HL-60/S4 (cell line): Measurements from ENCODE around the gene NCOA1.
"Not testable (repeated sequence)": the region's sequence is repeated elsewhere in the genome, so short reads cannot be mapped to it uniquely, and the experiment has no call there.

Experiments used
- in situ Hi-C: fragments of 300-500 bp; cut with MboI; formaldehyde crosslinking; loops from 2 replicates; pipeline ENCODE4 v1.14.3; 2022; ENCODE audit warnings: low sequenced_read_pairs

NCOA1 gene

DNA sequence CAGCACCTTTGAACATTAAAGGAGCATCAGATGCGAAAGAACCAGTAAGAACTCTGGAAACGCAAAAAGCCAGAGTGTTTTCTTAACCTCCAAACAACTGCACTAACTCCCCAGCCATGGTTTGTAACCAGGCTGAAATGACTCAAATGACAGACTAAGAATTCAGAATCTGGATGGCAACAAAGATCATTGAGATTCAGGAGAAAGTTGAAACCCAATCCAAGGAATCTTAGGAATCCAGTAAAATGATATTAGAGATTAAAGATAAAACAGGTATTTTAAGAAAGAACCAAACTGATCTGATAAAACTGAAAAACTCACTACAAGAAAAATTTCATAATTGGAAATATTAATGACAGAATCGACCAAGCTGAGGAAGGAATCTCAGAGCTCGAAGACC is 185.4 kb downstream of the NCOA1 start:
- in situ Hi-C loops, result no loop called here

GRCh38 chr2:24678066-24678465 is 187.0 kb downstream of the NCOA1 start:
- in situ Hi-C loops, result not testable (repeated sequence)

GRCh38 chr2:24680196-24680595 is 189.1 kb downstream of the NCOA1 start:
- in situ Hi-C loops, result no loop called here

DNA sequence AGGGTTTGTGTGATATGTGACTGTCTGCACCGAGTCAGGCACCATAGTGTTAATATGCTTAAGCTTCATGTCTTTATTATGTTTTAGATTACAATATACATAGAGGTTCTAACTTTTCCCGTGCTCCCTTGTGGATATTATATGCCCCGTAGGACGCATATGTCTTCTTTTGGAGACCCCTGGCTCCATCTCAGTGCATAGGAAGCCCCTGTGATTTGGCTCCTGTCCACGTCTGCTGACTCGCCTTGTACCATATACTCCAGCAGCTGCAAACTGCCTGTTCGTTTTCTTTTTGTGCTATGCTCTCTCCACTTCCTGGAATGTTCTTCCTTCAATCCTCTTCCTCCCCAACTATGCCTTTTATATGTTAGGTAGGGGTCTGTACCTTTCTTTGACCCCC is 191.2 kb downstream of the NCOA1 start:
- in situ Hi-C loops, result no loop called here

GRCh38 chr2:24683408-24683807 is 192.4 kb downstream of the NCOA1 start:
- in situ Hi-C loops, result no loop called here

GRCh38 chr2:24690524-24690923 is 199.5 kb downstream of the NCOA1 start:
- in situ Hi-C loops, result no loop called here

DNA sequence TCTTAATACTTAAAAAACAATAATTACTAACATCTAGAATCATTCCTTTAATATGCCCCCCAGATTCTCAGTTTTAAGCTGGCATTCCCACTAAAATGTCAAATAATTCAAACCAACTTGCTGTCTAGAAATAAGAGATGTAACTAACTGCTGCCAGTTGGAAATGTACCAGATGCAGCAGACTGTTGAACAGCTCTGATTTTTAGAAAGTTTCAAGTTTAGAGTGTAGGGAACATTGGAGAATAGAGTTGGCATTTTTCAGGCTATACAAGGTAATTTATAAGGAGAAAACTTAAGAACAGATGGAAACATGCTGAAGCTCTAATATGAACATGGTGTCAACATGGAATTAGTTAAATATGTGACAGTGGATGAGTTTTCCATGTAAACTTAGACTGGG is 200.8 kb downstream of the NCOA1 start:
- in situ Hi-C loops, result no loop called here

- in situ Hi-C loops, result no loop called here
Observed at GRCh38 chr2:24697792-24698191, 206.7 kb downstream of the NCOA1 start.

- in situ Hi-C loops, result no loop called here
Observed at GRCh38 chr2:24702800-24703199, 211.7 kb downstream of the NCOA1 start.

DNA sequence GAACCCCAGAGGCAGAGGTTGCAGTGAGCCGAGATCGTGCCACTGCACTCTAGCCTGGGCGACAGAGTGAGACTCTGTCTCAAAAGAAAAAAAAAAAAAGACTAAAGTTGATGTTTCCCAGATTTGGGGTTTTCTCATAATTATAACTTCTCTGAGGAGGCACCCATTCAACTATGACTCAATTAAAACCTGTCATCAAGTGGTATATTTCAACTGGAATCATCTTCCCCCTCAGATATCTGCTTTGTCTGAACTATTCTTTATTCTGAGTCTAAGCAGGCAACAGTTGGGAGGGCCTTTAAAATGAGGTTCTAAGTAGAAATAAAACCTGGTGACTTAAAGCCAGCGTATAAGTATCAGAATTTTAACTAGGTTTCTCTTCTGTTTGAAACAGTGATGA is 213.6 kb downstream of the NCOA1 start:
- in situ Hi-C loops, result no loop called here

DNA sequence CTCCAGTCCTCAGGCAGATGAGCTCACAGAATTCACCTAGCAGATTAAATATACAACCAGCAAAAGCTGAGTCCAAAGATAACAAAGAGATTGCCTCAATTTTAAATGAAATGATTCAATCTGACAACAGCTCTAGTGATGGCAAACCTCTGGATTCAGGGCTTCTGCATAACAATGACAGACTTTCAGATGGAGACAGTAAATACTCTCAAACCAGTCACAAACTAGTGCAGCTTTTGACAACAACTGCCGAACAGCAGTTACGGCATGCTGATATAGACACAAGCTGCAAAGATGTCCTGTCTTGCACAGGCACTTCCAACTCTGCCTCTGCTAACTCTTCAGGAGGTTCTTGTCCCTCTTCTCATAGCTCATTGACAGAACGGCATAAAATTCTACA is 216.1 kb downstream of the NCOA1 start:
- in situ Hi-C loops, result no loop called here

- in situ Hi-C loops, result no loop called here
Observed at GRCh38 chr2:24708537-24709152, 217.6 kb downstream of the NCOA1 start.

GRCh38 chr2:24710806-24711205 is 219.8 kb downstream of the NCOA1 start:
- in situ Hi-C loops, result no loop called here

- in situ Hi-C loops, result no loop called here
Observed at GRCh38 chr2:24711865-24712264, 220.8 kb downstream of the NCOA1 start.

GRCh38 chr2:24712296-24712695 is 221.2 kb downstream of the NCOA1 start:
- in situ Hi-C loops, result no loop called here

DNA sequence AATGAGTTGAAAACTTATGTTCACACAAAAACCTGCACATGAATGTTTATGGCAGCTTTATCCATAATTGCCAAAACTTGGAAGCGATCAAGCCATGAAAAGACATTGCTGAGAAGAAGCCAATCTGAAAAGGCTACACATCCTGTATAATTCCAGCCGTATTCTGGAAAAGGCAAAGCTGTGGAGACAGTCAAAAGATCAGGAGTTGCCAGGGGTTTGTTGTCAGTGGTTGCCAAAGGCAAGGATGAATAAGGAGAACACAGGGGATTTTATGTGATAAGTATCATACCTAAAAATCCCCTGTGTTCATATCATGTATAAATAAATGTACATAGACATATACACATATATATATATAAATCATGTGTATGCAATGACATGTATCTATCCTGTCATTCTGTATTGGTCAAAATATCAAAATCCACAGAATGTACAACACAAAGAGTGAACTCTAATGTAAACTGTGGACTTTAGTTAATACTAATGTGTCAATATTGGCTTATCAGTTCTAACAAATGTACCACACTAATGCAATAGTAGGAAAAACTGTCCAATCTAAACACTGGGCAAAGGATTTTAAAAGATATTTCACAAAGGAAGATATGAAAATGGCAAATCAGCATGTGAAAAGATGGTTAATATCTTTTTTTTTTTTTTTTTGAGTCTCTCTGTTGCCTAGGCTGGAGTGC is 226.4 kb downstream of the NCOA1 start:
- in situ Hi-C loops, result no loop called here

DNA sequence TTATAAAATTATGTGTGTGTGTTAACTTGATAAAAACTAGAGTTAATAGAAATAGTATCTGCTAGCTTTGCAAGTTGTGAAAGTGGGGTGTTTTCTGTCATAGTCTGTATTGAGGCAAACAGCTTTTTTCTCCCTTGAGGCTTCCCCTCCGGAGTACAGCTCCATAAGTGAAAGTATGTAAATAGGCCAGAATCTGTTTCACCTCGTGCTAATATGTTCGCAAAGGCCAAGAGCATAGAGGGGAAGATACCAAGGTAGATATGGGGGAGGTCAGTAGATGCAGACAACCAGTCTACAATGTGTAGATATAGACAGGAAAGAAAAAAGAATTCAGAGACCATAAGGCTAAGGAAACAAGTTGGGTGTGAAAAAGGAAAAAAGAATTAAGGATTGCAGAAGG is 229.3 kb downstream of the NCOA1 start:
- in situ Hi-C loops, result no loop called here

GRCh38 chr2:24721470-24721869 is 230.4 kb downstream of the NCOA1 start:
- in situ Hi-C loops, result no loop called here

- in situ Hi-C loops, result no loop called here
Observed at GRCh38 chr2:24722141-24722790, 231.2 kb downstream of the NCOA1 start.

DNA sequence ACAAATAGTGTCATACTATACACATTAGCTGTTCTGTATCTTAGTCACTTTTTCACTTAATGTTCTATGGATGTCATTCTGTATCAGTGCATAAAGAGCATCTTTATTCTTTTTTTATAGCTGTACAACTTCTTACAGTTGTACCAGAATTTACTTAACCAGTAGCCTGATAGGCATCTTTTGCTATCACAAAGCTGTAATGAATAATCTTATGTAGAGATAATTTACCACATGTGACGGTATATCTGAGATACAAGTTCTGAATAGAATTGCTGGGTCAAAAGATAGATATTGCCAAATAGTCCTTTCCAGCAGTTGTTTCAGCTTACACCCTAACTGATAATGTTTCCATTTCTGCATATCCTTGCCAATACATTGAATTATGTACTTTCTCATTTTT is 232.1 kb downstream of the NCOA1 start:
- in situ Hi-C loops, result no loop called here

GRCh38 chr2:24723665-24724064 is 232.6 kb downstream of the NCOA1 start:
- in situ Hi-C loops, result no loop called here

GRCh38 chr2:24724111-24724775 is 233.2 kb downstream of the NCOA1 start:
- in situ Hi-C loops, result no loop called here
